Immature natural killer cell (primary cell): ENCODE measurements around the gene RCOR2. TPM values are rescaled to one million over a fixed set of nuclear protein-coding genes. Genes with fewer than 3 reads are reported as not detected.
A peak's percentile ranks its signal among the peaks of the same experiment; 100 is the strongest.

Experiments used
- DNase-seq, 3 donors: peaks; one replicate each; pipeline ENCODE4 v3.0.0; 2022; ENCODE audit warnings: mixed read lengths in 1 of 3
- H3K27ac Mint-ChIP-seq, 6 donors: one replicate each; pipeline ENCODE4 v1.8.0; 2020; ENCODE audit warnings: mixed read lengths in 6 of 6, mild to moderate bottlenecking in 5 of 6, inconsistent platforms in 4 of 6, moderate library complexity in 3 of 6
- H3K27me3 Mint-ChIP-seq, 3 donors: one replicate each; pipeline ENCODE4 v1.8.0; 2020 to 2021; ENCODE audit warnings: low read depth in 3 of 3, mild to moderate bottlenecking in 3 of 3, mixed read lengths in 3 of 3, moderate library complexity in 3 of 3, inconsistent platforms in 1 of 3
- H3K36me3 Mint-ChIP-seq, 3 donors: one replicate each; pipeline ENCODE4 v1.8.0; 2020; ENCODE audit warnings: mixed read lengths in 3 of 3, inconsistent platforms in 2 of 3, mild to moderate bottlenecking in 2 of 3
- H3K4me1 Mint-ChIP-seq, 2 donors: one replicate each; pipeline ENCODE4 v1.8.0; 2020; ENCODE audit warnings: inconsistent platforms in 2 of 2, mild to moderate bottlenecking in 2 of 2, mixed read lengths in 2 of 2, moderate library complexity in 1 of 2
- H3K4me3 Mint-ChIP-seq, 5 donors: one replicate each; pipeline ENCODE4 v1.8.0; 2020; ENCODE audit warnings: mild to moderate bottlenecking in 5 of 5, mixed read lengths in 5 of 5, inconsistent platforms in 3 of 5, moderate library complexity in 3 of 5
- H3K9me3 Mint-ChIP-seq, 6 donors: one replicate each; pipeline ENCODE4 v1.8.0; 2020; ENCODE audit warnings: mild to moderate bottlenecking in 6 of 6, mixed read lengths in 6 of 6, inconsistent platforms in 4 of 6, moderate library complexity in 3 of 6
- polyA plus RNA-seq, 3 donors: library from polyadenylated mRNA; unstranded; fragments of 300-500 nt; fragmentation: Illumina TruSeq; gene quantifications; one replicate each; pipeline ENCODE4 v1.2.3, GENCODE V29; 2021

Gene RCOR2
- polyA plus RNA-seq, 3 donors from 2014 or later = not detected

- H3K27ac Mint-ChIP-seq = peak overlapping the region; percentile 47 to 94 (median 86)
- H3K4me1 Mint-ChIP-seq = peaks cover 36 to 40% of the 10 kb centered on the region in 2 donors
- DNase-seq = no peak
- H3K4me3 Mint-ChIP-seq = peak overlapping the region; percentile 85 to 93 (median 90)
- H3K9me3 Mint-ChIP-seq = no peaks in the 10 kb centered on the region
- H3K36me3 Mint-ChIP-seq = no peaks in the 10 kb centered on the region
- H3K27me3 Mint-ChIP-seq = peaks cover 5 to 10% (median 9%) of the 10 kb centered on the region in 3 donors
These were observed 22.5 kb upstream of the RCOR2 start for GRCh38 chr11:63939397-63939891.

GRCh38 chr11:63938479-63939396, 21.8 kb upstream of the RCOR2 start, which contains the start of gene NAA40:
TSS of gene NAA40 (plus strand) at chr11:63939002. CDS start at chr11:63939097, 95 bp downstream.
- Mint-ChIP-seq H3K27ac (peak within 1 kb of the TSS; percentile 86 to 98 (median 94)), H3K9me3 (no peaks in the 10 kb centered on the region), H3K36me3 (no peaks in the 10 kb centered on the region), H3K4me1 (peaks cover 30 to 33% of the 10 kb centered on the region in 2 donors), H3K27me3 (peaks cover 5 to 10% (median 9%) of the 10 kb centered on the region in 3 donors), H3K4me3 (peak within 1 kb of the TSS; percentile 85 to 93 (median 92))
- DNase-seq = peak; percentile 97 to 98 (median 97)

GRCh38 chr11:63937713-63938478, 20.9 kb upstream of the RCOR2 start:
- Mint-ChIP-seq H3K9me3 (no peaks in the 10 kb centered on the region), H3K4me1 (peaks cover 30 to 32% of the 10 kb centered on the region in 2 donors), H3K27ac (peak overlapping the region; percentile 86 to 98 (median 94)), H3K27me3 (peaks cover 5 to 10% (median 9%) of the 10 kb centered on the region in 3 donors), H3K4me3 (peak overlapping the region; percentile 85 to 93 (median 92)), H3K36me3 (no peaks in the 10 kb centered on the region)
- DNase-seq = no peak

GRCh38 chr11:63933459-63933858, 16.5 kb upstream of the RCOR2 start:
- Mint-ChIP-seq H3K36me3 (no peaks in the 10 kb centered on the region), H3K27me3 (peaks cover 0 to 5% (median 3%) of the 10 kb centered on the region in 3 donors), H3K4me3 (no peak overlapping the region), H3K27ac (no peak overlapping the region), H3K9me3 (no peaks in the 10 kb centered on the region), H3K4me1 (peaks cover 8 to 10% of the 10 kb centered on the region in 2 donors)
- no peak for DNase-seq

GRCh38 chr11:63931876-63932275, 14.9 kb upstream of the RCOR2 start:
- no peak overlapping the region for H3K4me3 Mint-ChIP-seq
- peaks cover 0 to 2% (median 0%) of the 10 kb centered on the region in 3 donors for H3K27me3 Mint-ChIP-seq
- H3K4me1 Mint-ChIP-seq = no peaks in the 10 kb centered on the region
- H3K36me3 Mint-ChIP-seq = no peaks in the 10 kb centered on the region
- no peak overlapping the region for H3K27ac Mint-ChIP-seq
- DNase-seq = no peak
- H3K9me3 Mint-ChIP-seq = no peaks in the 10 kb centered on the region

- Mint-ChIP-seq H3K4me3 (no peak overlapping the region), H3K4me1 (no peaks in the 10 kb centered on the region)
- DNase-seq = no peak
These were observed 14.1 kb upstream of the RCOR2 start for GRCh38 chr11:63931045-63931444.

GRCh38 chr11:63929616-63930015, 12.7 kb upstream of the RCOR2 start:
- H3K4me3 Mint-ChIP-seq = no peak overlapping the region
- H3K27me3 Mint-ChIP-seq = peaks cover 0 to 4% (median 0%) of the 10 kb centered on the region in 3 donors
- H3K9me3 Mint-ChIP-seq = no peaks in the 10 kb centered on the region
- H3K27ac Mint-ChIP-seq = no peak overlapping the region
- no peaks in the 10 kb centered on the region for H3K4me1 Mint-ChIP-seq
- DNase-seq = no peak
- H3K36me3 Mint-ChIP-seq = no peaks in the 10 kb centered on the region

More at GRCh38 chr11:63931045-63931444, 14.1 kb upstream of the RCOR2 start:
- H3K36me3 Mint-ChIP-seq = no peaks in the 10 kb centered on the region
- H3K9me3 Mint-ChIP-seq = no peaks in the 10 kb centered on the region
- peaks cover 0 to 4% (median 0%) of the 10 kb centered on the region in 3 donors for H3K27me3 Mint-ChIP-seq
- H3K27ac Mint-ChIP-seq = no peak overlapping the region

GRCh38 chr11:63923319-63923718, 6.4 kb upstream of the RCOR2 start:
- Mint-ChIP-seq H3K27ac (peak overlapping the region in 3 of 6 donors; percentile 18 to 45 (median 43)), H3K27me3 (peaks cover 0 to 7% (median 5%) of the 10 kb centered on the region in 3 donors), H3K36me3 (no peaks in the 10 kb centered on the region), H3K4me1 (peaks cover 6 to 8% of the 10 kb centered on the region in 2 donors), H3K4me3 (peak overlapping the region in 1 of 5 donors; percentile 26), H3K9me3 (no peaks in the 10 kb centered on the region)
- DNase-seq = no peak

GRCh38 chr11:63922673-63923192, 5.8 kb upstream of the RCOR2 start:
- H3K4me1 Mint-ChIP-seq = peaks cover 7 to 9% of the 10 kb centered on the region in 2 donors
- peaks cover 0 to 8% (median 5%) of the 10 kb centered on the region in 3 donors for H3K27me3 Mint-ChIP-seq
- DNase-seq = no peak
- H3K9me3 Mint-ChIP-seq = no peaks in the 10 kb centered on the region
- H3K27ac Mint-ChIP-seq = peak overlapping the region in 2 of 6 donors; percentile 18 to 45
- no peaks in the 10 kb centered on the region for H3K36me3 Mint-ChIP-seq
- no peak overlapping the region for H3K4me3 Mint-ChIP-seq

GRCh38 chr11:63920939-63921417, 4.0 kb upstream of the RCOR2 start:
- no peaks in the 10 kb centered on the region for H3K36me3 Mint-ChIP-seq
- peaks cover 0 to 9% (median 3%) of the 10 kb centered on the region in 3 donors for H3K27me3 Mint-ChIP-seq
- H3K27ac Mint-ChIP-seq = no peak overlapping the region
- peaks cover 11 to 14% of the 10 kb centered on the region in 2 donors for H3K4me1 Mint-ChIP-seq
- peak in 1 of 3 donors; percentile 23 for DNase-seq
- no peaks in the 10 kb centered on the region for H3K9me3 Mint-ChIP-seq
- no peak overlapping the region for H3K4me3 Mint-ChIP-seq

GRCh38 chr11:63920126-63920938, 3.4 kb upstream of the RCOR2 start:
- H3K4me1 Mint-ChIP-seq = peaks cover 11 to 14% of the 10 kb centered on the region in 2 donors
- peaks cover 0 to 9% (median 3%) of the 10 kb centered on the region in 3 donors for H3K27me3 Mint-ChIP-seq
- DNase-seq = no peak
- H3K9me3 Mint-ChIP-seq = no peaks in the 10 kb centered on the region
- H3K27ac Mint-ChIP-seq = no peak overlapping the region
- H3K36me3 Mint-ChIP-seq = no peaks in the 10 kb centered on the region
- H3K4me3 Mint-ChIP-seq = no peak overlapping the region

- Mint-ChIP-seq H3K27me3 (peaks cover 0 to 9% (median 6%) of the 10 kb centered on the region in 3 donors), H3K4me1 (peaks cover 11 to 17% of the 10 kb centered on the region in 2 donors), H3K27ac (no peak overlapping the region), H3K9me3 (no peaks in the 10 kb centered on the region), H3K36me3 (no peaks in the 10 kb centered on the region), H3K4me3 (no peak overlapping the region)
- no peak for DNase-seq
These were observed 2.5 kb upstream of the RCOR2 start for GRCh38 chr11:63919267-63920125.
